Muscle of leg (tissue), 16 donors: ENCODE data around the gene GLOD5. TPM values are rescaled to one million over a fixed set of nuclear protein-coding genes. Genes with fewer than 3 reads are reported as not detected.
A peak's percentile ranks its signal among the peaks of the same experiment; 100 is the strongest.

ENCODE experiments used
- DNase-seq: peaks from one replicate; pipeline ENCODE4 v3.0.0; 2013
- H3K27ac ChIP-seq: one replicate; pipeline ENCODE4 v1.5.1; 2013; ENCODE audit warnings: mild to moderate bottlenecking, low read length, control low read depth
- H3K27me3 ChIP-seq: one replicate; pipeline ENCODE4 v1.6.1; 2013; ENCODE audit warnings: low read length; ENCODE audit not compliant: control insufficient read depth, insufficient read depth
- H3K36me3 ChIP-seq: one replicate; pipeline ENCODE4 v1.6.1; 2013; ENCODE audit warnings: low read length; ENCODE audit not compliant: control insufficient read depth, insufficient read depth
- H3K4me1 ChIP-seq: one replicate; pipeline ENCODE4 v1.6.1; 2013; ENCODE audit warnings: low read length; ENCODE audit not compliant: control insufficient read depth, insufficient read depth
- H3K4me3 ChIP-seq: one replicate; pipeline ENCODE4 v1.5.1; 2013; ENCODE audit warnings: low read length, control low read depth
- H3K9me3 ChIP-seq: replicated peaks from 2 replicates; pipeline ENCODE4 v1.6.1; 2013; ENCODE audit warnings: low read depth, low read length; ENCODE audit not compliant: control insufficient read depth
- WGBS: methylation state at CpG from one replicate; pipeline ENCODE4 v1.1.5; 2013; ENCODE audit warnings: missing lambda C conversion rate; ENCODE audit not compliant: insufficient coverage; 5-methylcytosine and 5-hydroxymethylcytosine counted together
- long read RNA-seq, 11 donors: transcript quantifications; one replicate each; lab custom pipeline, GENCODE V29; 2026
- polyA plus RNA-seq, 8 donors: library from polyadenylated mRNA; unstranded; fragments of 120-200 nt; gene quantifications; one replicate each; pipeline versions ENCODE4 v1.2.1 to v1.2.3, GENCODE V29; 2013; ENCODE audit warnings: inconsistent platforms in 1 of 8, low replicate concordance in 1 of 8; ENCODE audit not compliant: insufficient read length in 8 of 8, insufficient read depth in 1 of 8
- total RNA-seq: library from RNA; stranded (reverse); fragments of 120-200 nt; gene quantifications from one replicate; pipeline ENCODE4 v1.2.4, GENCODE V29; 2013

The GLOD5 gene
- not detected for total RNA-seq
- under 1 TPM in 1 of 8 donors, not detected in 7; 0.50 TPM for polyA plus RNA-seq
- long read RNA-seq, donor 1: 0 reads
- long read RNA-seq, donor 2: 0 reads
- long read RNA-seq, donor 3: 0 reads
- long read RNA-seq, donor 4: 0 reads
- long read RNA-seq, donor 5: 0 reads
- long read RNA-seq, donor 6: 0 reads
- long read RNA-seq, donor 7: 0 reads
- long read RNA-seq, donor 8: 0 reads
- long read RNA-seq, donor 9: 0 reads
- long read RNA-seq, donor 10: 0 reads
- long read RNA-seq, donor 11: 0 reads

DNA sequence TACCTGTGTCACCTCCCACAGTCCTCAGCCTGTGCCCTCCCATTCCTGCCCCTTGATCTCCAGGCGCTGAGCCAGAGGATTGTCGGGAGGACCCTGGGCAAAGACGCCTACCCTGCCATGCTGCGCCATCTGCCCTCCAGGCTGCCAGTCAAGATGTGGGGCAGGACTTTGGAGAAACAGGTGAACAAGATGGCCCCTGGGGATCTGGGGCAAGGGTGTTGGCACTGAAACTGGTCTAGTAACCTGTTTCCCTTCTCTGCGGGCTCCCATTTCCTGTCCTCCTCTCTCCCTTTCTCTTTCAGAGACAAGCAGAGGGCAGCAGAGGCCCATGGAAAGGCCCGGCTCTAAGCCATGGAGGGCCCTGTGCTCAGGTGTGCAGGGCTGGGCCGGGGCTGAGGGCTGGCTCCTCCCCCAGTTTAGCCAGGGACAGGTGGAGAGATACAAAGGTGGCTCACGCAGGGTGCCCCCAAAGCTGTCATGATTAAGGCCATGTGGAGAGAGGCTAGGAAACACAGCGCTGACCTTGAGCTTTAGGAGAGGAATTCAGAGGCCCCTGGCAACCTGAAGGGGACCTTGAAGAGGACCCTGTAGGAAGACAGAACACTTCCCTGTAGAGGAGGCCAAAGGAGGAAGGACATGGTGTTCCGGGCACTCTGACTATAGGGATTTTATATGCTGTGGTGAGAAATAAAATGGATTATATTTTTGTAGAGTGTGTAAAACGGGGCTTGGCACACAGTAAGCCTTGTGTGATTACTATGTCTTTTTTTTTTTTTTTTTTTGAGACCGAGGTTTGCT lies at the start of gene GLOD5:
GLOD5 (plus strand) TSS at position 74 of the 798 bp plus-strand sequence; CDS start at position 118, 44 bp downstream.
- H3K36me3 ChIP-seq: no peaks in the 10 kb centered on the region
- no peaks in the 10 kb centered on the region for H3K9me3 ChIP-seq
- no peak within 1 kb of the TSS for H3K4me3 ChIP-seq
- no peak for DNase-seq
- H3K27ac ChIP-seq: no peak within 1 kb of the TSS
- WGBS: 58% methylated on average over 5 of the region's 12 CpGs
- no peaks in the 10 kb centered on the region for H3K4me1 ChIP-seq
- H3K27me3 ChIP-seq: peaks cover 2% of the 10 kb centered on the region

DNA sequence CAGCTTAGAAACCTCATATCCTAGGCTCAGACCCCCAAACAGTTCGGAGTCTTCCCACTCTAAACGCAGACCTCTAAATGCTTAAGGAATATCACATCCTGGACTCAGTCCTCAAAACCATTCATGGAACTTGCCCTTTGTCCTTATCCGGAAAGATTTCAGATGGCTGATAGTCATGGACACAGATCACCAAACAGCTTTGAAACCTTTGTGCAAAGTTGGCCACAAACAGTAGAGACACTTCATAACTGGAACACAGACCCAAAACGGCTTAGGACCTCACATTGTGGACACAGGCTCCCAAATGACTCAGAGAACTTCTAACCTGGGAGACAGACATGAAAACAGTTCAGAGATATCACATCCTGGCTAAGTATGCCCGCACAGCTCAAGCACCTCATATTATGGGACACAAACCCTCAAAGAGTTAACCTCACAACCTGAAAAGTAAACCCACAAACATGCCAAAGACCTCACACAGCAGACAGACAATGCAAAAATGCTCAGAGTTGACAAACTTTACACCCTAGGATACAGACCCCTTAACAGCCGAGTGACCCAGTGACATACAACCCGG lies 49.5 kb upstream of the GLOD5 start:
- WGBS: 70% methylated on average over 5 of the region's 7 CpGs
- Histone ChIP-seq H3K27me3 (no peaks in the 10 kb centered on the region), H3K27ac (peak overlapping the region; percentile 66), H3K4me3 (no peak overlapping the region), H3K4me1 (peaks cover 3% of the 10 kb centered on the region), H3K9me3 (no peaks in the 10 kb centered on the region), H3K36me3 (peaks cover 3% of the 10 kb centered on the region)
- DNase-seq: no peak

DNA sequence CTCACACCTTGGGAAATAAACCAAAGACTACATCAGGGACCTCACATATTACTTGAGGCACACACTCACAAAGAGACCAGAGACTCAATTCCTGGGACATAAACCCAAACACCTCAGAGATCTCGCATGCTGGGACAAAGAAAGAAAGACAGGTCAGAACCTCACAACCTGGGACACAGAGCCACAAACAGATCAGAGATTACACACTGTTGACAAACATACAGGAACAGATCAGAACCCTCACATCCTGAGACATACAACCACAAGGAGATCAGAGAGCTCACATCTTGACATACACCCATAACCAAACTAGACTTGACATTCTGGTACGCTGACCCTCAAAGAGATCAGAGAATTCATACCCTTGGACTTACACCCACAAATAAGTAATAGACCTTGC lies 47.7 kb upstream of the GLOD5 start:
- Histone ChIP-seq H3K27me3 (no peaks in the 10 kb centered on the region), H3K36me3 (no peaks in the 10 kb centered on the region), H3K4me1 (peaks cover 3% of the 10 kb centered on the region), H3K27ac (no peak overlapping the region), H3K4me3 (no peak overlapping the region), H3K9me3 (no peaks in the 10 kb centered on the region)
- DNase-seq: no peak
- WGBS: 69% methylated on average over 2 of the region's 2 CpGs

DNA sequence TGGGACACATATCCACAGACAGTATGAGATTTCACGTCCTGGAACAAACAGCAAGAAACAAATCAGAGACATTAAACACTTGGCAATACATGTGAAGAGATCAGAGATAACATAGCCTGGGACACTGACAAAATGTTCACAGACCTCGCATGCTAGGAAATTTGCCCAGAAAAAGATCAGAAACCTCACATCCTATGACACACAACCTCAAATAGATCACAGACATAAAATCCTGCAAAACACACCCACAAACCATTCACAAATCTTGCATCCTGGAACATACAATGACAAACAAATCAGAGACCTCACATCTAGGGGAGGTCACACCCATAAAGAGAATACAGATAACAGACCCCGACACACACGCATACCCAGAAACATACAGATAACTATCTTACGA lies 47.0 kb upstream of the GLOD5 start:
- no peaks in the 10 kb centered on the region for H3K36me3 ChIP-seq
- peaks cover 3% of the 10 kb centered on the region for H3K4me1 ChIP-seq
- no peak overlapping the region for H3K4me3 ChIP-seq
- no peak overlapping the region for H3K27ac ChIP-seq
- DNase-seq: peak; percentile 11
- 20% methylated on average over 1 of the region's 5 CpGs for WGBS
- H3K27me3 ChIP-seq: no peaks in the 10 kb centered on the region
- H3K9me3 ChIP-seq: no peaks in the 10 kb centered on the region

DNA sequence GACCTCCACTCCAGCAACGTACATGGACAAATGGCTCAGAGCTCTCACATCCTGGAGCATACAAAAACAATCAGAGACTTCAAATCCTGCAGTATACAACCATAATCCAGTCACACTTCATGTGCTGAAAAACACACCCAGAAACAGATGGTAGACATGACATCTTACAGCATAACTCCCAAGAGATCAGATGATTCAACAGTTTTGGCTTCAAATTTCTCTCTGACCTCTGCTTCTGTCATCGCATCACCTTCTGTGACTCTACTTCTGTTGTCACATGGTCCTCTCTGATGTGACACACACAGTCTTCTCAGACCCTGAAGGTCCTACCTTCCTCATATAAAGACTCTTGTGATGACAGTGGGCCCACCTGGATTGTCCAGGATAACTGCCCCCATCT lies 46.5 kb upstream of the GLOD5 start:
- Histone ChIP-seq H3K27me3 (no peaks in the 10 kb centered on the region), H3K4me3 (no peak overlapping the region), H3K27ac (no peak overlapping the region), H3K9me3 (no peaks in the 10 kb centered on the region), H3K36me3 (no peaks in the 10 kb centered on the region), H3K4me1 (peaks cover 3% of the 10 kb centered on the region)
- 68% methylated on average over 2 of the region's 2 CpGs for WGBS
- peak; percentile 63 for DNase-seq

DNA sequence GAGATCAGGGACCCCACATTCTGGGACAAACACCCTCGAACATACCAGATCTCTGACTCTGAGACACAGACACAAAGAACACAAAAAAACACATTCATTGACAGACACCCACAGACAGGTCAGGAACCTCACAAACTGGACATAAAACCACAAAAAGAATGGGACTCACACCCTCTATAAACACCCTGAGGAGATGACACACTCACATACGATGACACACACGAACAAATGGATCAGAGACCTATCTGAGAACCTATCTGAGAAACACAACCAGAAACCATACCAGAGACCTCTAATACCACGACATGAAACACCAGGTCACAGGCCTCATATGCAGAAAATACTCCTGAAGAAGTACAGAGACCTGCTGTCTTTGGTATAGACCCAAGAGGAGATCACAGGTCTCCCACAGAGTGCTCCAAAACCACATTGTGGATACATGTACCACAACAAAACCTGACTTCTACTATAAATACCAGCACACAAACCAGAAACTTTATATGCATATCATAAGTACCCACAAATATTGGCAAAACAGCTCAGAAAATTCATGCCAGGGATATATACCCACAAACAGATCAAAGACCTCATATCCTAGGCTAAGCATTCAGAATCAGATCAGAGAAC lies 45.6 kb upstream of the GLOD5 start:
- Histone ChIP-seq H3K4me1 (peaks cover 3% of the 10 kb centered on the region), H3K27ac (no peak overlapping the region)
- WGBS: 76% methylated on average over 3 of the region's 4 CpGs

DNA sequence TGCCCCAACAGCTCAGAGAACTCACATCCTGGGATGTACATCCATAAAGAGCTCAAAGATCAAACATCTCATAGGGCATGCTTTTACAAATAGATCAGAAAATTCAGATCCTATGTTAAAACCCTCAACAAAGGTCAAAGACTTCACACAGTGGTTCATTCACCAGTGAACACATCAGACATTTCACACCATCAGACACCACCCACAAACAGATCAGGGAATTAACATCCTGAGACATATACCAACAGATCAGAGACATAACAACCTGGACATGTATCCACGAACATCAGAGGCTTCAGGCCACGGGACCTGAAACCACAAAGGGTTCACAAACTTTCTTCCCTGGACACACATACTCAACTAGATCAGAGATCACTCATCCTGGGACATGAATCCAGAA lies 41.6 kb upstream of the GLOD5 start:
- H3K4me3 ChIP-seq: no peak overlapping the region
- peaks cover 2% of the 10 kb centered on the region for H3K27me3 ChIP-seq
- DNase-seq: no peak
- peaks cover 3% of the 10 kb centered on the region for H3K9me3 ChIP-seq
- 71% methylated on average over 2 of the region's 2 CpGs for WGBS
- H3K36me3 ChIP-seq: no peaks in the 10 kb centered on the region
- H3K27ac ChIP-seq: no peak overlapping the region
- H3K4me1 ChIP-seq: no peaks in the 10 kb centered on the region

More for the DNA sequence above, 45.6 kb upstream of the GLOD5 start:
- Histone ChIP-seq H3K36me3 (no peaks in the 10 kb centered on the region), H3K4me3 (no peak overlapping the region), H3K9me3 (no peaks in the 10 kb centered on the region), H3K27me3 (no peaks in the 10 kb centered on the region)
- DNase-seq: no peak

DNA sequence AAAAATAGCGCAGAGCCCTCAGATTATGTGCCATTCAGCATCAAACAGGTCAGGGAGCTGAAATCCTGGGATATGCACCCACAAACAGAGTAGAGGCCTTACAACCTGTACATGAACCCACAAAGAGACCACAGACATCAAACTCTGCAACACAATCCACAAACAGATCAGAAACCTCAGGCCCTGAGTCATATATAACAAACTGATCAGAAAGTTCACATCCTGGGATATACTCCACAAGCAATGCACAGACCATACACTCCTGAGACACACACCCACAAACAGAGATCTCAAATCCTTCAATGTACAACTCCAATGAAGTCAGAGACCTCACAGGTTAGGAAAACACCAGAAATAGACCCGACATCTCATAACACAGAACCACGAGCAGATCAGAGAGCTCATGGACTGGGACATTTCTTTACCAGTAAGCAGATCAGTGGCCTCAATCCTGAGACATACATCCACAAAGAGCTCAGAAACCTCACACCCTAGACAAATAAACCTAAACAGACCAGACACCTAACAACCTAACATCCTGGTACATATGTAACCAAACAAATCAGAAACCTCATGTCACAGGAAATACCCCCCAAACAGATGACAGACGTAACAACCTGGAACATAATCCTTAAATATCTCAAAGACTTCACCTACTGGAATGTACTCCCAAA lies 40.8 kb upstream of the GLOD5 start:
- Histone ChIP-seq H3K4me1 (no peaks in the 10 kb centered on the region), H3K27me3 (peaks cover 2% of the 10 kb centered on the region), H3K27ac (no peak overlapping the region), H3K36me3 (no peaks in the 10 kb centered on the region), H3K9me3 (peaks cover 3% of the 10 kb centered on the region), H3K4me3 (no peak overlapping the region)
- 64% methylated on average over 4 of the region's 4 CpGs for WGBS
- DNase-seq: no peak

DNA sequence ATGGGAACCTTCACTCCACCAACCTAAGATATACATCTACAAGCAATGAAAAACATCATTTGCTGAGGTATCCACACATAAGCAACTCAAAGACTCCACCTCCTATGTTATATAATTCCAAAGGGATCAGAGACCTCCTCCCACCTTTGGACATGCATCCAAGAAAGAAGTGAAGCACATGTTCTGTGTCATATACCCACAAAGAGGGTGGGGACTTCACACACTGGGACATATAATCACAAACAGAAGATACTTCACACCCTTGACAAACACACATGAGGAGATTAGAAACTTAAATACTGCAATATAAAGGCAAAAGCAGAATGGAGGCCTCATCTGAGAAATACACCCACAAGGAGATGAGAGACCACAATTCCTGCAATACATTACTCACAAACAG lies 39.6 kb upstream of the GLOD5 start:
- Histone ChIP-seq H3K36me3 (no peaks in the 10 kb centered on the region), H3K27me3 (peaks cover 2% of the 10 kb centered on the region), H3K27ac (no peak overlapping the region), H3K4me3 (no peak overlapping the region), H3K9me3 (peaks cover 3% of the 10 kb centered on the region), H3K4me1 (no peaks in the 10 kb centered on the region)
- DNase-seq: no peak
